Measurements from ENCODE around the gene ATP8A1.

Gene ATP8A1

GRCh38 chr4:42646999-42647541, 9.8 kb downstream of the ATP8A1 start:
- DNase-seq: no peak

GRCh38 chr4:42646013-42646784, 10.7 kb downstream of the ATP8A1 start:
- no peak for DNase-seq

DNA sequence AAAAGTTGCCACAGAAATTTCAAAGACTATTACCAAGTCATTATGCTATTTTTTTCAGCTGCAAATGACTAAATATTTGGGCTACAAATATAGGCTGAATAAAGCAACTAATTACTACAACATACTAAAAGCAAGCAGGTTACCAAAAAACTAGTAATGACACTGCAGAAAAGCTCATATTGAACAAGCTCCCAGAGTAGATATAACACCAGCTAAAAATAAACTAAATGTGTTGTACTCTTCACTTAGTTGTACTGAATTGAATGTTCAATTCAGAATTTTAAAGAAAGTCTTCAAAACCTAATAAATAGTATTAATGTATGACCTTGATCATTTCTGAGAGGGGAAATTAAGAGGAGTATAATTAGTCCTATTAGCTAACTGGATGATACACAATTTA, 12.0 kb downstream of the ATP8A1 start:
- DNase-seq: no peak

DNA sequence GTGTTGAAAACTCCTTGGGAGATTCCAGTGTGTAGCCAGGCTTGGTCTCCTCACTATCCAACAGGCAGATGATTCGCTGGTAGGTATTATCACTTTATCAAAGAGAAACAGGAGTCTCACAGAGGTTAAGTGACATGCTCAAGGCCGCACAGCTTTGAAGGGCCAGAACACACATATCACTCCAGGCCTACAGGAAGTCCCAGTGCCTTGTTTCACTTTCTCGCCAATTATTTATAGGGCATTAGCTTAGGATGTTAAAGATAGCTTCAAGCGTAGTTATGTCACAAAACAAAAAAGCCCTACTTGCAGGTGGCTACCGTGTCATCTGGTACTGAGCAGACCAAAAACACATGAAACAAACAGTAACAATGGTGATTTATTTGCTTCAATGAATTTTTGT, 13.2 kb downstream of the ATP8A1 start:
- DNase-seq: no peak

- no peak for DNase-seq
These were observed 13.9 kb downstream of the ATP8A1 start for GRCh38 chr4:42642845-42643615.

GRCh38 chr4:42642101-42642797, 14.7 kb downstream of the ATP8A1 start:
- DNase-seq: no peak

DNA sequence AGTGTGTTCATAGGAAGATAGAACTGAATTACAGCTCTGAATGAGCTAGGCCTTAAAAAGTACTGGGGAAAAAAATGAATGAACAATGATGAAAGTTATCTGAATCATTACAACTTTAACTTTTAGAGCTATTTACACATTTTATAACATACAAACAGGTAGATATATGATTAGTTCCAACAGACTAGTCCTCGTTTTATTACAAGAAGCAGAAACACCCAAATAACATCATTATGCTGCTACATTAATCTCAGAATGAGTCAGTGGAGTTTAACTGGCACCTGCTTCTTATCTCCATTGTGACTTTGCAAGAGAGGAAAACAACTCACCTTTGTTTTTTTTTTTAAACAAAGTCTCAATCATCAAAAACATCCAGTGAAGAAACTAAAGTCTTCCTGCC, 15.2 kb downstream of the ATP8A1 start:
- DNase-seq: no peak

DNA sequence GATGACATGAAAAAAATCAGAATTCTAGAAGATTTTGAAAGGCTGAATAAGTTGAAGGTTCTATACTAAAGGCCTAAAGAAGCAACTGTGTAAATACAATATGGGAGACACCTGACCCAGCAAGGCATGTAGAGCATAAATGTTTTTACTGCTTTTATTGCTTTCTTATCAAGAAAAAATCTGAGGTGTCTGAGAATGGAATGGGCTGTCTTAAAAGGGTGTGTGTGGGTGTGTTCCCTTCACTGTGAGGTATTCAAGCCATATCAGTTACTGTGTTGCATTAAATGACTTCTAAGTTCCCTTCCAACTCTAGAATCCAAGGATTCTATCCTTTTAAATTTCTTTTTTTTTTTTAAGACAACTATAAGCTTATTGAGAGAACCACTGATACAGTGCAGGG, 15.7 kb downstream of the ATP8A1 start:
- no peak for DNase-seq

DNA sequence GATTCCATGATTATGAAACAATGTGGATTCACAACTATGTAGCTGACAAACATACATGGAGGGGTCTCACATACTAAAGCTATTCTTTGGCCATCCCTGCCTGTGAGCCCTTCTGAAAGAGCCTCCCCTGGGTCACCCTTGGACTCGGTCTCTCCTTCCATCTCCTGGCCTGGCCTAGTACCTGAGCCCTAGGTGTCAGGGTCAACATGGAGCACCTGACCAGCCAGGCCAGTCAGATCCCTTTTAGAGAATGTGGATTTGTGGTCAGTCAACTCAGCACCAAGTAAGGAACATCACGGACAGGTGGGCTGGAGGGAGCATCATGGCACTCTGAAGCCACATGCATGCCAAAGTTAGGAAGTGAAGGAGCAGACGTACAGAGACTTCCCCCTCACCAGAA, 16.3 kb downstream of the ATP8A1 start:
- no peak for DNase-seq

- DNase-seq: no peak
These were observed 17.9 kb downstream of the ATP8A1 start for GRCh38 chr4:42638993-42639392.

DNA sequence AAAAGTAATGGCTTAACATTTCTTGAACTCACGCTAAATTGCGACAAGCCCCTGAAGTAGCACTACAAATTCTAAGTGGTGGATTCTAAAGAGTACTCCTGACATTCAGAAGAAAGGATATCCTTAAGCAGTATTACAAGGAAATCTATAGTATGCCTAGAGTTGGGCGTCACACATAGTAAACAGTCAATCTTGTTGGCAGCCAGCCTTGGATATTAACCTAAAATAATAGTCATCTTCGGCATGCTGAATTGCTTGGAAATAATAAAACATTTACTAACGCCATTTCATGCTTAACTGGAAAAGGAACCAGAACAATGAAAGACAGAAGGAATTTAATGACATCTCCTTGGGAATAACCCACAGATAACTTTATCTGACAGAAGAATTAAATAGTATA, 18.6 kb downstream of the ATP8A1 start:
- DNase-seq: no peak

- DNase-seq: no peak
These were observed 19.0 kb downstream of the ATP8A1 start for GRCh38 chr4:42637867-42638266.

- DNase-seq: no peak
These were observed 19.8 kb downstream of the ATP8A1 start for GRCh38 chr4:42637104-42637503.

DNA sequence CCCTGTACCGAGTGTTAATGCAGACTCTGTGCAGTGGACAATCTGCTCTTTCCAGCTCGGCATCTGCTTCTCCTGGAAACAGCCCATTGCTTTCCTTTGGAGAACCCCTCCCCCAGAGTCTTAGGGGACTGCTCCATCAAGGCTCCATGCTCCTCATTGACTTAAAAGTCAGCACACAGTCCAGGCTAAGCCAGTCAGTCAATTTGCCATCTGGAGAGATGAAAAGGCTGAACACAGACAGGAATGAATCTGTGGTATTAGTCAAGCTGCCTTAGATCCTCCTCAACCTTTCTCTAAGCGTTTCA, 20.3 kb downstream of the ATP8A1 start:
- DNase-seq: peak; percentile 21

DNA sequence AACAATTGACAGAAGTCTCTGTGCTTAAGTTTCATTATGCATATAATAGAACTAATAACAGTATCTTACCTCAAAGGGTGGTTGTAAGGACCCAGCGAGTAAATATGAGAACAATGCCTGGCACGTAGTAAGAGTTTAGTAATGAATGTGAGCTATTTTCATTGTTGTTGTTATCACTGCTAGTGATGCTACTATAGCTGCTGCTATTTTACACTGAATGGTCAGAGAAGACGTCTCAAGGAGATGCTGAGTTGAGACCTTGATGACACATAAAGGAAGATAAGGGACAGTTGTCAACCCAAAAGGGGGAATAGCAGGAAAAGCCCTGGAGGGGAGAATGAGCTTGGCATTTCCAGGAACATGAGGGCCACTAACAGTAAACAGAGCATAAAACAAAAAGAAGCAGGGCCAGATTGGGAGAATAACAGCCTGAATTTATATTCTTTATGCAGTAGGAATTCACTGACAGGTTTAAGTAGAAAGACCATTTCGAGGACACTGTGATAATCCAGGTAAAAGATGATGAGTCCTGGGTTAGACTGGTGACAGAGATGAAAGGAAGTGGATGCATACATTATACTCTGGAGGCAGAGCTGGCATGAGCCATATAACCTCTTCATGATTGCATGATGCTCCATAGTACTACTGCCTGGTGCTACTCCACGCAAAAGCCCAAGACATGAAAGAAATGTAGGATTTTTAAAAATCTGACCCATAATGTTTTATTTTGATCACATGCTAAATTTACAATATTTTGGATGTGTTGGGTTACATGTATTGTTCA, 23.1 kb downstream of the ATP8A1 start:
- no peak for DNase-seq

DNA sequence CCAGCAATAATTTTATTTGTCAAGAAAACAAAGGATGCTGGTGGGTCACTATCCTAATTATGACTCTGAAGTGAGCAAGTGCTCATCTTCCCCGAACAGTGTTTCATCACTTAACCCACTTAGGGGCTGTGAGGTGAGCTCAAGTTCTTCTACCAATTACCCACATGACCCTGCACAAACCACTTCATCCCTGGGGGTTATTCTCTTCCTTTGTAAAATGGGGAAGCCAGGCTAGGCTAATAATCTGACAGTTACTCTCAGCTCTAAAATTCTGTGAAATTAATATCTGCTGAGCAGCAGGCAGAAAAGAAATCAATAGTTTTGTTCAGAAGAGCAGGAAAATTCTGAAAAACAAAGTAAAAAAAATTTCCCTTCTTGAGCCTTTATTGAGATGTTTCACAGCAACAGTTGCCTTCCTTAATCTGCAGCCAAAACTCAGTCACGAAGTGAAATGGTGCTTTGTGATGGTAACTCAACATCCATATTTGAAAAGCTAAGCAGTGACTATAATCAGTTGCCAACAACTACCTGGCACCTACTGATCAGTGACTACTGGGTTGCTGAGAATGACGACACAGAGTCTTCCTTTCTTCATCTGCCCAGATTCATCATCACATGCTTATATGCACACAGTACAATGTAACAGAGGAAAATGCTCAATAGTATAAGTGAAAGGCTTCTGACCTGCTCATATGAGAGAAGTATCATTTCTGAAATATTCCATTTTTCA, 24.1 kb downstream of the ATP8A1 start:
- DNase-seq: no peak

DNA sequence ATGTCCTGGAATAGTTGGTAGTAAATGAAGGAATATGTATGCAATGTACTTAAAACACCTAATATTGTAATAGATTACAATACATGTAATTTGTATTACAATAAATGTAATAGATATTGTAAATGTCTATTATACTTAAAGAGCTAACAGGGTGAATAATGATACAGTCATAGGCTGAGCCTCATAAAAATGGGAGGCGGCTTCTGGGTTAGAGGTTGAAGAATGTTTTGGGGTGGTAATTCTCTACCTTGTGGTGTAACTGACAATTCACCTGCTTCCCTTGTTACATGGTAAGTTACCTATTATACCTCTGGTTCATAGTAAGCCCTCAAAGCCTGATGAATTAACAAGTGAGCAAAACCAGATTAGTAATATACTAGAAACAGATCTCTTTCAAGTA, 26.0 kb downstream of the ATP8A1 start:
- DNase-seq: no peak

GRCh38 chr4:42628740-42629139, 28.2 kb downstream of the ATP8A1 start:
- DNase-seq: no peak

- peak; percentile 1 for DNase-seq
These were observed 28.8 kb downstream of the ATP8A1 start for GRCh38 chr4:42627885-42628646.

DNA sequence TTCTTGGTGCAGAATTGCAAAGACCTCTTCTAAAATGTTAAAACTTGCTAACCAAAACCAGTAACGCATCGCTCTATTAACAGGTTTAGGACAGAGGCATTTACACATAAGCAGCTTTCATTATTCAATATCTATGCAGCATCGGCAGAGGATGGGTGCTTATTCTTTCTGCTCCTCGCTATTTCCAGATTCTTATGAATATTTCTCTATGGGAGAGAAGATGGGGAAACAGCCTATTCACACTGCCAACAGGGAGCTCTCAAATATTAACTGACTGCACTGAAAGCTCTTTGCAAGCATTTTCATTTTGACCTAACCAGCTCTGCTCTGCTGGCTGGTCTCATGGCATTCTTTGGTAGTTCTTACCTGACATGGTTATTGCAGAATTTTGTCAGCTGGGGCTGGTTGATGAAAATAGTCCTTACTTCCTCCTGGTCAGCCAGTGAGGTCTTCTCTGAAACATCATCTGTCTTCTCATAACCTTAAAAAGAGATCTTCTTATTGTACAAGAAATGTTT, 30.2 kb downstream of the ATP8A1 start:
- DNase-seq: no peak

GRCh38 chr4:42625329-42625728, 31.6 kb downstream of the ATP8A1 start:
- no peak for DNase-seq

Measured in NCI-H1694 (cell line).